BJ (cell line): ENCODE results near the gene SMARCB1. TPM values are rescaled to one million over a fixed set of nuclear protein-coding genes. Genes with fewer than 3 reads are reported as not detected.
A peak's percentile ranks its signal among the peaks of the same experiment; 100 is the strongest.

Experiments
- CTCF ChIA-PET: fragments of 350-600 bp; formaldehyde crosslinking; extraction: SDS; loops from one replicate; lab custom pipeline; 2021; ENCODE audit warnings: antibody characterized with exemption, inconsistent platforms; lab: Yijun Ruan, JAX
- POLR2A ChIA-PET: fragments of 300-600 bp; sonication (Branson Sonifier 250); formaldehyde crosslinking; extraction: SDS; loops from one replicate; lab custom pipeline; 2021; ENCODE audit warnings: antibody characterized with exemption; lab: Charles Lee
- DNase-seq: peaks from one replicate; pipeline ENCODE4 v3.0.0-alpha.2; 2011; ENCODE audit warnings: low read depth
- H3K27me3 ChIP-seq: 2 replicates; pipeline ENCODE4 v1.6.0; 2011; ENCODE audit warnings: low read length; ENCODE audit not compliant: control insufficient read depth, insufficient read depth
- H3K36me3 ChIP-seq: 2 replicates; pipeline ENCODE4 v1.5.1; 2011; ENCODE audit warnings: low read length; ENCODE audit not compliant: control insufficient read depth, insufficient read depth
- H3K4me3 ChIP-seq: 2 replicates; pipeline ENCODE4 v1.5.1; 2011; ENCODE audit warnings: low read depth, mild to moderate bottlenecking, control low read depth, low read length
- polyA plus RNA-seq: library from polyadenylated mRNA; depleted of rRNA; stranded (reverse); fragments of >200 nt; gene quantifications from 2 replicates; pipeline ENCODE4 v1.2.3, GENCODE V29; 2011
- TF ChIP-seq, protein P1 (sequence below): IDR thresholded peaks from 2 replicates; pipeline ENCODE4 v1.5.1; 2011; ENCODE audit warnings: low read depth, mild to moderate bottlenecking, control low read depth, inconsistent platforms, low read length, moderate library complexity; ENCODE audit not compliant: insufficient read depth

Gene SMARCB1
- polyA plus RNA-seq, 1 experiment = 174 TPM

- DNase-seq = no peak
- ChIA-PET POLR2A (no interaction called here), CTCF (interaction anchor here (1.1 kb wide), 1 partner anchor 63 kb away, joined by 3 read pairs; no protein-coding TSS in a partner anchor)
- Histone ChIP-seq H3K27me3 (no peaks in the 10 kb centered on the region), H3K36me3 (peaks cover 2% of the 10 kb centered on the region; the same call in 1 of the 2 replicates), H3K4me3 (no peak overlapping the region)
- TF ChIP-seq, protein P1, sequence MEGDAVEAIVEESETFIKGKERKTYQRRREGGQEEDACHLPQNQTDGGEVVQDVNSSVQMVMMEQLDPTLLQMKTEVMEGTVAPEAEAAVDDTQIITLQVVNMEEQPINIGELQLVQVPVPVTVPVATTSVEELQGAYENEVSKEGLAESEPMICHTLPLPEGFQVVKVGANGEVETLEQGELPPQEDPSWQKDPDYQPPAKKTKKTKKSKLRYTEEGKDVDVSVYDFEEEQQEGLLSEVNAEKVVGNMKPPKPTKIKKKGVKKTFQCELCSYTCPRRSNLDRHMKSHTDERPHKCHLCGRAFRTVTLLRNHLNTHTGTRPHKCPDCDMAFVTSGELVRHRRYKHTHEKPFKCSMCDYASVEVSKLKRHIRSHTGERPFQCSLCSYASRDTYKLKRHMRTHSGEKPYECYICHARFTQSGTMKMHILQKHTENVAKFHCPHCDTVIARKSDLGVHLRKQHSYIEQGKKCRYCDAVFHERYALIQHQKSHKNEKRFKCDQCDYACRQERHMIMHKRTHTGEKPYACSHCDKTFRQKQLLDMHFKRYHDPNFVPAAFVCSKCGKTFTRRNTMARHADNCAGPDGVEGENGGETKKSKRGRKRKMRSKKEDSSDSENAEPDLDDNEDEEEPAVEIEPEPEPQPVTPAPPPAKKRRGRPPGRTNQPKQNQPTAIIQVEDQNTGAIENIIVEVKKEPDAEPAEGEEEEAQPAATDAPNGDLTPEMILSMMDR = no peak
These were observed 26.7 kb upstream of the SMARCB1 start for GRCh38 chr22:23760056-23760455.

- TF ChIP-seq, protein P1 = no peak
- ChIA-PET POLR2A (interaction anchor here (0.6 kb wide), 1 partner anchor 17 kb away, joined by 6 read pairs; no protein-coding TSS in a partner anchor), CTCF (interaction anchor here (0.9 to 14.8 kb wide), 5 partner anchors 8 to 404 kb away, joined by 3 to 272 read pairs (median 4); partner anchors contain the start of gene ZNF70)
- Histone ChIP-seq H3K4me3 (peak within 1 kb of the TSS; percentile 30), H3K27me3 (no peaks in the 10 kb centered on the region), H3K36me3 (peaks cover 2% of the 10 kb centered on the region; the same call in 1 of the 2 replicates)
- no peak for DNase-seq
These were observed 23.8 kb upstream of the SMARCB1 start, which contains the start of gene C22orf15 for GRCh38 chr22:23762842-23763578. Gene C22orf15 (plus strand): TSS chr22:23762990. CDS start chr22:23763307, 317 bp downstream.

DNA sequence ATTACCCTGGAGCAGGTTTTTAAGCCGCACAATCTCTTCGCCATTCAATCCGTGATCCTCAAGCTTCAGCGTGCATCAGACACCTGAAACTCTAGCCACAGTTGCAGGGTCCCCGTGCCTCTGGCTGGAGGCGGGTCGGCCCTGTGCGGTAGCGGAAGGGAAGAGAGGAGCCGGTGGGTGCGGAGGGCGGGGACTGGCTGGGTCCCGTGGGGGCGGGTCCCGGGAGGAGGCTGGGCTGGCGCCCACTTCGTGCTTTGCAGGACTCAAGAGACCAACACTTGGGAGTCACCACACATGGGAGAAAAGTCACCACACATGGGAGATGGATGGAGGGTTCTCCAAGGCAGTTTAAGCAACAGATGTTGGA lies 23.2 kb upstream of the SMARCB1 start:
- Histone ChIP-seq H3K27me3 (no peaks in the 10 kb centered on the region), H3K36me3 (peaks cover 2% of the 10 kb centered on the region; the same call in 1 of the 2 replicates), H3K4me3 (peak overlapping the region; percentile 30)
- POLR2A ChIA-PET = no interaction called here
- TF ChIP-seq, protein P1 = no peak
- DNase-seq = no peak
- CTCF ChIA-PET = interaction anchor here (0.9 to 14.8 kb wide), 4 partner anchors 9 to 84 kb away, joined by 3 to 272 read pairs (median 5); partner anchors contain the start of gene ZNF70

DNA sequence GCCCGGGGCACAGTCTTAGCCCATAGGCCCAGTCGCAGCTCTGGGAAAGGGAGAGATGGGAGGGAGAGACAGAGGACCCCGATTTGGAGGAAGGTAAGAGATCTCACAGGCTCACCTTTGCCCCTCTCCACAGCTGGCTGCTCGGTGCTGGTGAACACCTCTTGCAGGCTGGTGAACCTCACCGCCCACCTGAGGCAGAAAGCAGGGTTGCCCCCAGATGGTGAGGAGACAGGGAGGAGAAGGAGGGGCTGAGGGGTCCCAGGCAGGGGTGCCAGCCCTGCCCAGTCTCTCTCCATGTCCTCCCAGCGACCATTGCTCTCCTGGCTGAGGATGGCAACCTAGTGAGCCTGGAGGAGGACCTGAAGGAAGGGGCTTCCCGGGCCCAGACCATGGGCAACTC lies 22.8 kb upstream of the SMARCB1 start:
- Histone ChIP-seq H3K4me3 (no peak overlapping the region), H3K36me3 (peaks cover 2% of the 10 kb centered on the region; the same call in 1 of the 2 replicates), H3K27me3 (no peaks in the 10 kb centered on the region)
- DNase-seq = no peak
- ChIA-PET CTCF (interaction anchor here (0.9 to 14.8 kb wide), 4 partner anchors 9 to 84 kb away, joined by 3 to 272 read pairs (median 5); no protein-coding TSS in a partner anchor), POLR2A (no interaction called here)
- TF ChIP-seq, protein P1 = no peak
